ENCODE results near the gene BABAM2. TPM values are rescaled to one million over a fixed set of nuclear protein-coding genes. Genes with fewer than 3 reads are reported as not detected.

The BABAM2 gene
- total RNA-seq, 1 donor from 2014 or later: 25.4 TPM

DNA sequence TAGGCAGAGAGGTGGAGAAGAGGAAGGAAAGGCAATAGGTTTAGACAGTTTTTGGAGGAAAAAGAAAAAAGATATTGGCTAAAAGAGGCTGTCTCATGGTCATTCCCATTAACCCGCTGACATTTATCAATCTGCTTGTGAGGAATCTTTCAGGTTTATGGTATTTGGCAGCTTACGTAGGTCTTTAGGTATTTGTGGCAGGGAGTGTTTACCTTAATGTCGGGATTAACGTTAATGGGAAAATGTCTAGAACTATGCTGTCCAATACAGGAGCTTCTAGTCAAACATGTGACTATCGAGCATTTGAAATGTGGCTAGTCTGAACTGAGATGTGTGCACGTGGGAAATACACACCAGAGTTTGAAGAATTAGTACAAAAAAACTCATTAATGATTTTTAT lies 144.2 kb downstream of the BABAM2 start:
- no peak for DNase-seq

DNA sequence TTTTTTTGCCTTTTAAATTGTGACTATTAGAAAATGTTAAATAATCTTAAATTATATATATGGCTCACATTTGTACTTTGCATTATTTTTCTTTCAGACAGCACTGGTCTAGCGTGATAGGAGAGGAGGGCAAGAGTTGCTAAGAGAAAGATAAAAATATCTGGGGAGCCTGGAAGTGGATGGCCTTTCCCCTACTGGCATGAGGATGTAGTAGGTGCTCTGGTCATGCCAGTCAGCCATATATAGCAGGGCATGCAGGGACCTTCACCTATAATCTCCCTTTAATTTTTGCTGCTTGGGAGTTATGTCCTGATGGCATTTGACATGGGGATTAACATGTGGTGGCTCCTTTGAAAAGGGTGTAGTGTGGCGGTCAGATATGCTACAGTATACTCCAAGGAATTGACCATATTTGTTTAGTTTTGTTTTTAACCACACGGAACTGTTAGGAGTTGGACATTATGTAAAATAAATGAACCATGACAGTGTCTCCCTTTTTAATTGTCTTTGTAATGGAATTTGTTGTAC lies 144.7 kb downstream of the BABAM2 start:
- DNase-seq: no peak

DNA sequence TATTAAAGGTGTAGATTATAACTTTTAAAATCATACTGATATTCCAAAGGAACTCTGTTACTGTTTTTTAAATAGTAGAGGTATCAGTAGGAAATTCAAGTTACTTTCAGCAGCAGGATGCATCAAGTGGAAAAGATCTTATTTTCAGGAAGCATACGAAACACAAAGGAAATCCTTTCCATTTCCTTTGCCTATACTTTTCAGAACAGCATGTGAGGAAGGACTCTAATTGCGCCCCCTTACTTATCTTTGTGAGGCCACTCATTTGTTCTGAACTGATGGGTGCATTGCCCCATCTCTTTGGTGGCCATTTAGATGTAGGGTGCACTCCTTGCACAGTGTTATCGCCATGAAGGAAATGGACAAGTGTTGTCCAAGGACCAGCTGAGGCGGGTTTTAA lies 145.3 kb downstream of the BABAM2 start:
- peak; percentile 25 for DNase-seq

DNA sequence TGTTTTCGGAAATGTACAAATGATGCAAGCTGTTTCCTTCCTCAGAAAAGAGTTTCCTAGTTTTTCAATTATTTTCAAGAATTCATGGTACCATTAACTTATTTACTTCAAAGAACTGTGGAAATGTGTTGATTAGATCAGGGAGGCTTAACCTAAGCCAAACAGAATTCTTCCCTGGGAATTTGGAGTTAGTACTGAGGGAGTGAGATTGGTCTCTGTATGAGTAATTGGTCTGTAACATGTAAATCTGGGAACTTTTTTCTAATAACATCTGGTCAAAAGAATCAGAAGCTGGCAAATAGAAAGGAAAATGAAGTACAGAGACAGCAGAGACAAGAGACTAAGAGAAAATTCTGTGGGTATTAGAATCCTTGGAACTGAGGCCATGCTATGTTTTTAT lies 145.8 kb downstream of the BABAM2 start:
- no peak for DNase-seq

DNA sequence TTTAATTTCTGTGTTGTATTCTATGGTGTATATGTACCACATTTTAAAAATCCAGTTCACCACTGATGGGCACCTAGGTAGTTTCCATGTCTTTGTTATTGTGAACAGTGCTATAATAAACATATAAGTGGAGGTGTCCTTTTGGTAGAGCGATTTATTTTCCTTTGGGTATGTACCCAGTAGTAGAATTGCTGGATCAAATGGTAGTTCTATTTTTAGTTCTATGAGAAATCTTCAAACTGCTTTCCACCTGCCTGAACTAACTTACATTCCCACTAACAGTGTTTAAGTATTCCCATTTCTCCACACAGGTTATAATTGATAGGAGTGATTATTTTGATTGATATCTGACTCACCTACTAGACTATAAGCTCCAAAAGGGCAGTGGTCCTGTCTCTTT lies 148.2 kb downstream of the BABAM2 start:
- DNase-seq: no peak

DNA sequence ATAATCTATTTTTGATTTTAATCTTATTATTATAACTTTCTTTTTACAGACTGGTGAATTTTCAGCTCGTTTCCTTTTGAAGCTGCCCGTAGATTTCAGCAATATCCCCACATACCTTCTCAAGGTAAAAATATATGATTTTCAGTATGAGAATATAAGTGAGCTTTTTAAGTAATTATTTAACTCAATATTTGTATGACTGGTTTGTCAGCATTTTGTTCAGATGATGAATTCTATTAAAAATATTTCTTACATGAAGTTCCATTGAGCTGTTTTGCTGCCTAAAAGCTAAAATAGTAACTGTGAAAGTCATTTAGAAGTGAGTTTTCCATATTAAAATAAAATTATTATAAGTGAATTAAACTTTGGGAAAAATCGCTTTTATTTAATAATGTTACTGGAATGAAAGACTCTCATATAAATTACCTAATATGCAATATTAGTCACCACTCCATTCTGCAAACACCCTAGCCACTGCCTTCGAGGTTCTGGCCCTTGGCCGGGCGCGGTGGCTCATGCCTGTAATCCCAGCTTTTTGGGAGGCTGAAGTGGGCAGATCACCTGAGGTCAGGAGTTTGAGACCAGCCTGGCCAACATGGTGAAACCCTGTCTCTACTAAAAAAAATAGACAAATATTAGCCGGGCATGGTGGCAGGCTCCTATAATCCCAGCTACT lies 155.3 kb downstream of the BABAM2 start:
- DNase-seq: no peak

DNA sequence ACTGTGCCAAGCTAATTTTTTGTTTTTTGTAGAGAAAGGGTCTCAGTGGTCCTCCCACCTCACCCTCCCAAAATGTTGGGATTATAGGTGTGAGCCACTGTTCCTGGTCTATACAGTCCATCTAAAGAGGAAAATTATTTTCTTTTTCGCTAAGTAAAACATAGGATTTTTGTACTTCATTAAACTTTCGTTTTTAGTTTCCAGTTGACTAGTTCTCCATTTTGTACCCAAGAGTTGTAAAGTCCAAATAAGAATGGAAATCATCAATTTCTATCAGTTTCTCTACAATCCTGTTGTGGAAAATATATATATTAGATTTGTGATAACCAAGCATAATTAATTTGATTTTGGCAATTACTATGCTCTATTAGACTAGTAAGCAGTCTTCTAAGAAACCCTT lies 156.4 kb downstream of the BABAM2 start:
- DNase-seq: no peak

DNA sequence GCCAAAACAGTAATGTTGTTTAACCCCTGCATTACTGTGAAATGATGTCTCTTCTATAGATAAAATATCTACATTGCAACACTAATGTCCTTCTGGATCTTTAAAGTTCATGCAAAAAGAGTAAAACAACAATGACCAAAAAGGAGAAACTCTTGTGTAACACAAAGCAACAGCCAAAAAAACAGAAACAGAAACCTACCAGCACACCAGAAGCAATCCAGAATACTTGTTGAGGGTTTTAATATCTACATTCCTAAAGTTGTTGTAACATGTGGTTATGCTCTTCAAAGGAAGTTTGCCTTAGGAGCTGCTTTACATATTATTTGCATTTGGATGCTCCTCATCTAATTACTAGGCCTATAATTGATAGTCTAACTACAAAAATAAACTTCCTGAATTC lies 157.2 kb downstream of the BABAM2 start:
- DNase-seq: no peak

DNA sequence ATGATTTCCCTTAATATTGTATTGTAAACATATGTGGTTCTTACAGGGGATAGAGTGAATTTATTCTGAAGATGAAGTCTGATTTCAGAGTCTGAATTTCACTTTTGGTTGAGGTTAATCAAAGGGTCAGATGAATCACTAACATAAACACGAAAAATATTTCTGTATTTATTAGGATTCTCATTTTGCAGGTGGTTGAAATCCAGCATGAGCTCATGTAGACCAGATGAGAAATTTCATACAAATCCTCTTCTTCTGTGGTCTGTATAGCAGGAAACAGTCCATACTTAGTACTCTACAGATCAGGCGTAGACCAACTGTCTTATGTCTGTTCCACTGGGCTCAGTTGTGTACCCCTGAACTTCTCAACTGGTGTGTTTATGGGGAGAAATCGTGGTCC lies 157.8 kb downstream of the BABAM2 start:
- no peak for DNase-seq

DNA sequence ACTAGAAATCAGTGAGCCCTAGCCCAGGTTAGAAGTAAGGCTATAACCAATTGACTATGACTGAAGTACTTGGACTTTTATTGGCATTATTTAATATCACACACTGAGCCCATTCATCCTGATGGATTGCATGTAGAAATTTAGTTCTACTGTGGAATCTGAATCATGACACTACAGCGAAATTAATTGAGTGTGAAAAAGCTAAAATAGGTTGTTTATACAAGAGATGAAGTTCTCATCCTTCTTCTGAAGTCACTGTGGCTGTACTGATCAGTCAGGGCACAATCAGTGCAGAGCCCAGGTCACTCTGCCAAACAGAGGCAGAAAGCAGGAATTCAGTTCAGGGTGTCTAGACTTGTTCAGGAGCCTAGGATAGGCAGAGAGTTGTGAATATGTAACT lies 158.9 kb downstream of the BABAM2 start:
- DNase-seq: no peak

DNA sequence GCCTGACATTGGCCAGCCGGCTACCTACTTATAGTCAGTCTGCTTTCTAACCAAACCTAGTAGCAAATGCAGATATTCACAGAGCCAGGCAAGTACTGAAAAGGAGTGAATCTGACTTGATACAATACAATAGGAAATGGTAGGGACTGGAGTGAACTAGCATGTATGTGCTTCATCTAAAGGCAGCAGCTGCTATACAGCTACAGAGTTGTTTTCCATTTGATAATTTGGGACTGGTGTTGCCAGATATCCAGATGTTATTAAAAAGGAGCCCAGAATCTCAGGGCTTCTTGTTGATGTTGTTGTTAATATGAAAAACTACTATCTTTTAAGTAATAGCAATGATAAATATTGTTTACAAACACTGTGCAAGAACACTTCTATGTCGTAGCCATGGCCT lies 159.4 kb downstream of the BABAM2 start:
- peak; percentile 67 for DNase-seq

DNA sequence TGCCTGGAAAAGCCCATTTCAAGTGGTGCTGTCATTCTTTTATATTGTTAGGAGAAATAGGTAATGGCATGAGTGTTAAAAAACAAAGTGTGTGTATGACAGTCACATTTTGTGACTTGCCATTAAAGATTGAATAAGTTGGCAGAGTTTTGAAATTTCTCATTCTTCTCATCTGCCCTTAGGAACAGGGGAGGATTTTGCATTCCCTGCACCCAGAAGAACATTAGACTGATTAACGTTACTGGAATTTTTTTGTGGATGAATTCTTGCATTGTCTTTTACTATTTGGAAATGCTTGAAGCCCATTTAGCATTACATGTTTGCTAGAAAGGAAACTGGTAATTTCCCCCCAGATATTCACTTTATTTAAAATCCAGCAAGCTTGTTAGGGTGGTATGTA lies 162.2 kb downstream of the BABAM2 start:
- DNase-seq: no peak

DNA sequence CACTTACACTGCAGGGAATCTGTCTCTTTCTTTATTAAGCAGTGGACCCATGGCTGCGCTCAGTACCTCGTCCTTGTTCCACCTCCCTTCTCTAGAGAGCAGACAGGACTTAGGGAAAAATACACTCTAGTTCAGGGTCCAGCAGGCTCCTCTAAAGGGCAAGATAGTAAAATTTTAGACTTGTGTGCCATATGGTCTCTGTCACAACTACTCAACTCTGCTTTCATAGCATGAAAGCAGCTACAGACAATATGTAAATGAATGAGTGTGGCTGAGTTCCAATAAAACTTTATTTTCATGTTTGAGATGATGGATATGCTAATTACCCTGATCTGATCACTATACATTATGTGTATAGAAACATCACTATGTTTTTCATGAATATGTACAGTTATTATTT lies 163.1 kb downstream of the BABAM2 start:
- no peak for DNase-seq

DNA sequence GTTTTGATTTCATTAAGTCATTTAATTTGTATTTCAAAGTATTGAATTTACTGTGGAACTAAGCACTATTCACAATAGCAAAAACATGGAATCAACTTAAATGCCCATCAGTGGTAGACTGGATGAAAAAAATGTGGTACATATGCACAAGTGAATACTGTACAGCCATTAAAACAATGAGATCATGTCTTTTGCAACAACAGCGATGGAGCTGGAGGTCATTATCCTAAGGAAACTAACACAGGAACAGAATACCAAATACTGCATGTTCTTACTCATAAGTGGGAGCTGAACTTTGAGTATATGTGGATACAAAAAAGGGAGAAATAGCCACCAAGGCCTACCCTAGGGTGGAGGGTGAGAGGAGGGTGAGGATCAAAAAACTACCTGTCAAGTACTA lies 164.4 kb downstream of the BABAM2 start:
- DNase-seq: no peak

DNA sequence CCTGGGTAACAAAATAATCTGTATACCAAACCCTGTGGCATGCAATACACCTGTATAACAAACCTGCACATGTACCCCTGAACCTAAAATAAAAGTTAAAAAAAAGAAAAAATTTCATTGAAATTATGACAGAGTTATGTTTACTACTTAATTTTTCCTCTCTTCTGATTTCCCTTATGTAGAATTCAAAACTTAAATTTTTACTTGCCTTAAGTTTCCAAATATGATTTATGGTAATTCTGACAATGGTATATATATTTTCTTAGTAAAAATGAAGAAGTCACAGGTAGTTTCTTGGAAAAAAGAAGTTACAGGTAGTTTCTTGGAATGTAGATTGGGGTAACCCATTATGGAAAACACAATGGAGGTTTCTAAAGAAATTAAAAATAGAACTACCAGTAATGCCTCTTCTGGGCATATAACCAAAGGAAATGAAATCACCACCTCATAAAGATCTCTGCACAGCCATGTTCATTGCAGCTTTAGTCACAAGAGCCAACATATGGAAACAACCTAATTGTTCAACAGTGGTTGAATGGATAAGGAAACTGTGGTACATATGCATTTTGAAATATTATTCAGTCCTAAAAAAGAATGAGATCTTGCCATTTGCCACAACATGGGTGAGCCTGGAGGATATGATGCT lies 164.9 kb downstream of the BABAM2 start:
- no peak for DNase-seq

DNA sequence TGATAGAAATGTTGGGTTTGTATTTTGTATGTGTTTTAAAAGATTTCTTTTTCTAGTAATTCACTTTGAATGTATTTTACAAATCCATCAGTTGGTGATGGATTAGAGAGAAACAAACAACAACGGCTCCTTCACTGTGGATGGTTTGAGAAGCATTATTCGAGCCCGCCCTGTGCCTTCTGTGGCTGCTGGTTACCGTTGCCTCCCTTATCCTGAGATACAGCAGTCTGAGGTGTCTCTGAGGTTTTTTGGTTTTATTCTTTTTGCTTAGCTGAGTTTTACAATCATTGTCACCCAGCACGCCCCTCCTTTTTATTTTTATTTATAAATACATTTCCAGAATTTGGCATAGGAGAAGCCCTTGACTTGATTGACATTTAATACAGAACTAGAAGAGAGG lies 168.3 kb downstream of the BABAM2 start:
- DNase-seq: no peak

DNA sequence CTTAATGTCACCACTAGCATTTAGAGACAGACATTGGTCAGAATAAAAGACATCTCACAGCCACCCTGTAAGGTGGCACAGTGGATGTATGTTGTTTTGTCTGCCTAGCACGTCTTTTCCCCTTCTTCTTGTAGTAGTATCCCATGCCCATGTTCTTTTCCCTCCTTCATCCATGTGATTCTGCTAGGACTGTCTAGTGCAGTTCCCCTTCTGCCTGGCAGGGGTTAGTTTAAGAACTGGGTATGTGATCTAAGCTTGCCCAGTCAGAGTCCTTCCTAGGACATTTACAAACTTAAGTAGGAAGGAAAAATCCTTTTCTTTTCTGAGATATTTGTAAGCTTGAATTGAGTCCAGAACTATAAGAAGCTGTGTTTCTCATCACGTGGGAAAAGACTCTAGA lies 172.3 kb downstream of the BABAM2 start:
- no peak for DNase-seq

DNA sequence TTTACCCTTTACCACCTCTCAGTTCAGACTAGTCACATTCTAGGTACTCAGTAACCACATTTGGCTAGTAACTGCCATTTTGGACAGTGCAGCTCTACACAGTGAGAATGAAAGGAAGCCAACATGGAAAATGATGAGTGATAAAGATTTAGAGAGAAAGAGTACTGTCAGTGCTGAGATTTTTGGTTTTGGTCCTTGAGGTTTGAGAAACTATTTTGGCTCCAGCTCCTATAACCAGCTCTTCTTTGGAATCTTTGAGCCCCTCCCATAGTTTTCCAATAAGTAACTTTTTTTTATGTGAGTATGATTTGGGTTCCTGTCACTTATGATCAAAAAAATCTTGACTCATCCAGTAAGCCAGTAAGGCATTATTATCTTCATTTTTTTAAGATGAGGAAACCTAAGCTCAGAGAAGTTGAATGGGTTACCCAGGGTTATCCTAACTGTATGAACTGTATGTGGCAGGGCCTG lies 173.0 kb downstream of the BABAM2 start:
- no peak for DNase-seq

DNA sequence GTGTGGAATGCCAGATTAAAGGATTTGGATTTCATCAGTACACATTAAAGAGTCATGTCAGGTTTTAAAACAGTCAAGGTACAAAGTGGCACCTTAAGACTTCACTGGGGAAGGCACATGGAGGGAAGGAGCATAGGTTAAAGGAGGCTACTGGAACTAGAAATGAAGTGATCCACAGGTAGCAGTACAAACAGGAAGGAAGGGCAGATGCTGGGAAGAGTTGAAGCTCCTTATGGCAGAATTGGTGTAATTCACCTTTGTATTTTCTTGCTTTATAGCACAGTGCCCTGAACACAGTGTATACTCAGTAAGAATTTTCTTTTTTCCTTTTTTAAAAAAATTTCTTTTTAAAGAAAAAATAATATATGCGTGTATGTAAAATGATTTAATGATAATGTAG lies 177.1 kb downstream of the BABAM2 start:
- no peak for DNase-seq

DNA sequence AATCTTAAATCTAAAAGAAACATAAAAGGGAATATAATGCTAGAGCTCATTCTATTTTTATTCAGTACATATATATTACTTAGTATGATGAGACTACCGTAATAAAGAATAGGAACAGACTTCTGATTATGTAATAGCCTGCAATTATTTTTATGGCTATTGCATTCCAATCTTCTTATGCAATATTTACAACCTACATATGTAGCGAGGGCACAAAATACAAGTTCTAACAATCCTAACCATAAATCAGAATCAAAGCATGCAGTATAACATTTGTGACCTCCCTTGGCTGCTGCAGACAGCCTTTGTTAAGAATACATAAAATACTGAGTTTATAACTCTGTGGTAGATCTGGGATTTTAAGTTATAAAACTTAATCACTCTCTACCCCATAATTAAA lies 177.6 kb downstream of the BABAM2 start:
- peak; percentile 46 for DNase-seq

DNA sequence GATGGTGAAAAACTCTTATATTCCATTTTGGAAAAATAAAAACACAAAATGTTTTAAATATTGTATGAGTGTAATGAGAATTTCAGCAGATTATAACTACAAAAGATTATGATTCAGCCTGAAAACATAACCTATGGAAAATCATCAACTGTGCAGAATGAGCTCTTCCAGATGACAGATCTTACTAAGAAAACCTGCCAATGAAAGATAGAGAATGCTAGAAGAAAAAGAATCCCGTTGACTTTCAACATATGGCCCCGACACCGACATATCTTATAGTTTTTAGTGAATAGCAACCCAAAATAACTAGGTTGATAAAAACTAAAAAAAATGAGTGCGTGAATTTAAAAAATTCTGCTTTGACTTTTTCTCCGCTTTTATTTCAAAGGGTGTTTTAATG lies 178.0 kb downstream of the BABAM2 start:
- no peak for DNase-seq

DNA sequence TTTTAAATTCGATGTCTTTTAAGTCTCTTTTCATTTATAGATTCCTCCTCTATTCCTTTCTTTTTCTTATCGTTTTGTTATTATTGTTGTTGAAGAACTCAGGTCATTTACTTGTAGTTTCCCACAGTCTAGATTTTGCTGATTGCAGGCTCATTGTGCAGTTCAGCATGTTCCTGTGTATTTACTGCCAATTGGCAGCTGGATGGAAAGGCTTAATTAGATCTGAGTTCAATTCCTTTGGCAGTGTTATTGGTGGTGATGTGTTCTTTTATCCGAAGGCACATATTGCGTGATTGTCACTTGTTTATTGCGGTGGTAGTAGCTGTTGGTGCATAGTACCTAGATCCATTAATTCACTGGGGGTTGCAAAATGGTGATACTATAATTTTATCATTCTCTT lies 180.7 kb downstream of the BABAM2 start:
- DNase-seq: no peak

DNA sequence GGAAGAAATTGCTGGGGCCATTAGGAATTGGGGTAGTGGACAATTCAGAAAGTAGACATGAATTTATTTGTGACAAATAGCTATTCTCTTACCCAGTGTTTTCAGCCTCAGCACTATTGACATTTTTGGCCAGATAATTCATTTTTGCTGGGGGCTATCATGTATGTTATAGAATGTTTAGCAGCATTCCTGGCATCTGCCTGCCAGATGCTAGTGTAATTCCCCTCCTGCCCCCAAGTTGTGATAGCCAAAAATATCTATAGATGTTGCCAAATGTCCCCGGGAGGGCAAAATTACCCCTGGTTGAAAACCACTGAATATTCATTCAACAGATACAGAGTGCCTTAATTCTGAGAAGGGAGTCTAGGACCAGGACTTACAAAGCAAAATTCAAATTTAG lies 183.6 kb downstream of the BABAM2 start:
- peak; percentile 12 for DNase-seq

DNA sequence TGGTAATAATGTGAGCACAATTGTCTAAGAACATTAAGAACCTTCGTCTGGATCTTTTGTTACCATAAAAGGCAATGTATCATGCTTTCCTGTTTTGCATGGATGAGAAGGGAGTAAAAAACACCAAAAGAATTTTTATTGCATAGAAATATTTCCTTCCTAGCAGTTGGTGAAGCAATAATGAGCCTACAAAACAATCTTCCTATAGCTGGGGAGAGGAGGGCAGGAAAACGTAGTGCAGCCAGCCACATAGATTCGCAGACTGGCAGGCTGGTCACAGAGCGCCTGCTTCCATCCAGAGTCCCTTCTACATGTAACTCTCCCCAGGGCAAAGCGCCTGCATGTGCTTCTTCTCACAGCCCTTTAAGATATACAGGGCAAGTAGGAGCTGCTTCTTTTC lies 190.4 kb downstream of the BABAM2 start:
- DNase-seq: peak; percentile 34

Measured in skin of body (tissue), 2 donors.